ACHN (cell line): ENCODE results near the gene PADI3.

Source experiments
- DNase-seq: peaks from one replicate; pipeline ENCODE4 v3.0.0-alpha.2; 2015
- in situ Hi-C: cut with HindIII; loops from 2 replicates; pipeline ENCODE4 v1.10.0; 2017; ENCODE audit warnings: low sequenced_read_pairs, low pct_ligation_motif_present, low pct_unique_long_range_greater_than_20kb

Gene PADI3

GRCh38 chr1:17213148-17213781 is 35.6 kb upstream of the PADI3 start:
- DNase-seq = no peak
- in situ Hi-C loops = no loop called here

DNA sequence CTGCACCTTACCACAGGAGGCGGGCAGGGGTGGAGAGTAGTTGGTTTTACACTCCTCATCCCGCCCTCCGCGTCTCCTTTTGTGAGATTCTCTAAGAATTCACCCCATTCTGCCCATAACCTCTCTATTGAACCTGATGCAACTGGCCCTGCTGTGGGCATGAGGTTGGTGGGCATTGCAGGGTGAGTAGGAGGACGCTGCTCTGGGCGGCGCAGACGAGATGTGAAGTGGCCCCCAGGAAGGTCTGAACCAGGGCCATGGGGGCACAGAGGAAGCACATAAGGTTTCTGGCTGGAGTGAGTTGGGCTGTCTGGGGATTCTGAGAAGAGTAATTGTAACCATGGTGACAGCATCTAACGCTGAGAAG is 35.1 kb upstream of the PADI3 start:
- DNase-seq = no peak
- in situ Hi-C loops = no loop called here

DNA sequence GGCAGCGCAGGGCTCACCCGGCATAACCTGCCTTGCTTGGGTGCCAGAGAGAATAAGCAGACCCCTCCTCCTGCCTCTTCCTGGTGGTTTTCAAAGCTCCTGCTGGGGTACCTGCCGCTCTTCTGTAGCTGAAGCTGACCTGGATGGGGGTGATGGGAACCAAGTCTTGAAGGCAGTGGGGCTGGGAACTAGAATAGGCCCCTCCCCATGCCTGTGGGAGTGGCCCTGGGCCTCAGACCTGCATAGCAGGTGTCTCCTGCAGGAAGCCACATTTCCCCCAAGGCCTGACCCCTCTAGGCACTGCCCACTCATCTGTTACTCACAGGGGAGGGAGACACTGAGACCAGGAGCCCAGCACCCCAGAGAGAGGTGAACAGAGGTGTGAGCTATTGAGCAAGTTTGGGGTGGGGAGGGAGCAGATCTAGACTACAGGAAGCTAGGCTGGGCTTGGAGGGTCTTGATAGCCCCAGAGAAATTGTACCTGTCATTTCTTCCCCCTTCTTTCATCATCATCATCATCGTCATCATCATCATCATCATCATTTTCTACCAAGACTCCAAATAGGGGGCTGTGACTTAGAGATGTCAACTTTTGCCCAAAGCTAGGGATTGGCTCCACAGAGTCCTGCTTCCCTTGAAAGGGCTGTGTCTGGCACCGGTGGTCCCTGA is 33.9 kb upstream of the PADI3 start:
- in situ Hi-C loops = no loop called here
- no peak for DNase-seq

GRCh38 chr1:17215545-17215890 is 33.4 kb upstream of the PADI3 start:
- in situ Hi-C loops = no loop called here
- DNase-seq = no peak

GRCh38 chr1:17216078-17216477 is 32.8 kb upstream of the PADI3 start:
- in situ Hi-C loops = no loop called here
- no peak for DNase-seq

GRCh38 chr1:17217607-17218006 is 31.3 kb upstream of the PADI3 start:
- in situ Hi-C loops = no loop called here

GRCh38 chr1:17218939-17219338 is 30.0 kb upstream of the PADI3 start:
- no peak for DNase-seq
- in situ Hi-C loops = no loop called here

More at GRCh38 chr1:17217607-17218006, 31.3 kb upstream of the PADI3 start:
- DNase-seq = no peak

- in situ Hi-C loops = no loop called here
- no peak for DNase-seq
Observed at GRCh38 chr1:17220287-17220686, 28.6 kb upstream of the PADI3 start.

DNA sequence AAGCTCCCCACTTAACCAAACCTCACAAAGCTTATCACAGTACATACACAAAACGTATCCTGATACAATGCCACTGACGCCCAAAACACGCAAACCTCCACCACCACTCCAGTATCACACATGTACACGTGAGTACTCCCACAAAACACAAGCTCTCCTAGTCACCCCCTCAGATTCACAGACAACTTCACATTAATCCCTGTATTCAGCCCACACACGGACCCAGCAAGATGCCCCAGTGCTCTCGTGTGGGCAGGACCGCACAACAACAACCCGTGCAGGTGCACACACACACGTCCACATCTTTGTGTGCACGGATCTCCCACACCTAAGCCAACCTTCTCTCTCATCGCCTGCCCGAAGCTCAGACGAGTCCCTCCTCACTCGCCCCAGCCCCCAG is 26.3 kb upstream of the PADI3 start:
- in situ Hi-C loops = no loop called here
- no peak for DNase-seq

DNA sequence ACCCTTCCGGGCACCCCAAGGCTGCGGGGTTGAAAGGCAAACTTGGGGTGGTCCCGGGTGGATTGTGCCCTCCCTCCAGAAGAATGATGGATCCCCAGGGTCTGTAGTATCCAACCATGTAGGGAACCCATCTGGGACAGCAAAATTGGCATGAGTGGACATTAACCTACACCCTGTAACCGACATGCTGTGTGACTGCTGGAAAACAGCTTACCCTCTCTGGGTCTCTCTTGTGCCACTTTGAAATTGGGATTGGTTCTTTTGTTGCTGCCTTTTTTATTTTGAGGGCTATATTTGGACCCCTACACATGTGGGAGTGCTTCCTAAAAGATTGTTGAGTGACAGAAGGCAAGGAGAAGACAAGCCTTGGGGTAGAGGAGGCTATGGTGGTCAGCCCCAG is 24.5 kb upstream of the PADI3 start:
- DNase-seq = no peak
- in situ Hi-C loops = no loop called here

GRCh38 chr1:17225140-17225539 is 23.8 kb upstream of the PADI3 start:
- in situ Hi-C loops = no loop called here

GRCh38 chr1:17227358-17227915 is 21.5 kb upstream of the PADI3 start:
- in situ Hi-C loops = no loop called here
- no peak for DNase-seq

More at GRCh38 chr1:17225140-17225539, 23.8 kb upstream of the PADI3 start:
- DNase-seq = no peak

DNA sequence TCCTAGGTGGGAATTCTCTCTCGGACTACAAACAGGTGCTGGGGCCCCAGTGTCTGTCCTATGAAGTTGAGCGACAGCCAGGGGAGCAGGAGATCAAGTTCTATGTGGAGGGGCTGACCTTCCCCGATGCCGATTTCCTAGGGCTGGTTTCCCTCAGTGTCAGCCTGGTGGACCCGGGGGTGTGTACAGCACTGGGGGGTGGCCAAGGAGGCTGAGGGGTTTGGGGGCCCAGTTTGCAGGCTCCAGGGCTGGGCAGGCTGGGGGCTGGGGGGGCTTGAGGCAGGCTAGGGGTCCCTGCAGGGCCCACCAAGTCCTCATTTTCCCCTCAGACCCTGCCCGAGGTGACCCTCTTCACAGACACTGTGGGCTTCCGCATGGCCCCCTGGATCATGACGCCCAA is 20.3 kb upstream of the PADI3 start:
- no peak for DNase-seq
- in situ Hi-C loops = no loop called here

DNA sequence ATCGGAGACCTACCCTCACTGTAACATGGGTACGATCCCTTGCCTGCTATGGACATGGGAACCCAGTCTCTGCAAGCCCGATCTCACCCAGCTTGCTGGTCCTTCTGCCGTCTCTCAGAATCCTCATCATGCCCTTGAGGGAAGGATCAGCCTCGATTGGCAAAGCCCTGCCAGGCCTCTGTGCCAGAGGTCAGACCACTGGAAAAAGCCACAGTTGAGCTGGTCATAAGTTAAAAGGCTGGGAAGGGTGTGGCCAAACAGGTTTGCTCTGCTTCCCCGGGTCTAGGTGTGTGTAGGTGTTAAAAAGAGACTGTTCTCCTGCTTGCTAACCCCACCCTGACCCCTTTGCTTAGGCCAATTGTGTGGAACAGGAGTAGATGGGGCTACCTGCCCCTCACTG is 19.5 kb upstream of the PADI3 start:
- in situ Hi-C loops = no loop called here
- no peak for DNase-seq

- in situ Hi-C loops = no loop called here
- no peak for DNase-seq
Observed at GRCh38 chr1:17230106-17230505, 18.8 kb upstream of the PADI3 start.

DNA sequence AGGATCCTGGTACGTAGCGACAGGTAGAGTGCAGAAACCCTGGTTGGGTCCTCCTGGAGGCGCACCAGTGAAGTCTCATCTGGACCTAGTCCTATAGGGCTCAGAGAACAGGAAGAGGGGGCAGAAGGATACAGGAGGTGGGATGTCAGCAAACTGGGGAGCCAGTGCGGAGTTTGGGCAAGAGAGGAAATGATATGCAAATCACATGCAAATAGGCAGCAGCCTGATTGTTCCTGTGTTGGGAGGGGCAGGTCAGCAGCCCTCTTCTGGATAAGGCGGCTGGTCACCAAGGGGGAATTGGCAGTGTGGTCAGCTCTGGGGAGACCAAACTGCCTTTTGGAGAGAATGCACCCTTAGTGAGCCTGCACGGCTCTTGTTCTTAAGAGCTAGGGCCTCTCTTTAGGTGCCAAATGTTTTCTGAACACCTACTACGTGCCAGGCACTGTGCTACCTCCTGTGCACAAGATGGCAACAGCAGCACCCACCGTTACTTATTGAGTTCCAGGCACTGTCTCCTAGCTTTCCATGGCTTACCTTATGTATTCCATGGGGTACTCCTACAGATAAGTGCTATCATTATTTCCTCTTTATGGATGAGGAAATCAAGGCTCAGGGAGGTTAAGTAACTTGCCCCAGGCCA is 18.1 kb upstream of the PADI3 start:
- no peak for DNase-seq
- in situ Hi-C loops = no loop called here

DNA sequence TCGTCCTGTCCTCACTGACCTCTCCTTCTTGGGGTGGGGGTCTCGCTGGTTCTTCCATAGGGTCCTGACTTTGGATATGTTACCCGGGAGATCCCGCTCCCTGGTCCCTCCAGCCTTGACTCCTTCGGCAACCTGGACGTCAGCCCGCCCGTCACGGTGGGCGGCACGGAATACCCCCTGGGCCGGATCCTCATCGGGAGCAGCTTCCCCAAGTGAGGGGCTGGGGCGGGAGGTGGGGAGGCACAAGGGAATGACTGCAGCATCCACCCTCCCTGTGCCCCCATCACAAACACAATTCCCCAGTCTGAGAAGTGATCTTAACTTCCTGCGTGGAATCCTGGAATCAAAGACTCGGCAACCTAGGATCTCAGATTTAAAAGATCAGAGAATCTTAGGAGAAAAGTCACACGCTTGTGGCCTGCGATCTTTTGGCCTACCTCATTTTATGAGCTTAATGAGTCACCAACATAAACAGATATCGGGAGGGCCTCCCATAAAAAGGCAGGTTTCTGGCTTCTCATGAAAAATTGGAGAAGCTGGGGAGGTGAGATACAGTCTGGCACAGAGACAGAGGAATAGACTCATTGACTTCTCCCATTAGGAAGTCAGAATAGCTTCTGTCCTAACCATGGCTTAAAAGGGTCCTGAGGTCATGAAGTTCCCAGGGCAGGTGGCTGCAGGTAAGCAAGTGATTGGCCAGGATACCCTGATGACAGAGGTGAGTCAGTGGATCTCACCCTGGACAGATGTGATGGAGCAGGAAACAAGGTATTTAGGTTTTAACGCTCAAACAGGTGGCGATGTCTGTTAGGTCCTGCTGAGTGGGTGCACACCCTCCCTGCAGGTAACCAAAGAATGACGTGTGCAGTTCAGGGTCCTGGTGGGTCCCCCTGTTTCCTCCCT is 15.9 kb upstream of the PADI3 start:
- in situ Hi-C loops = no loop called here

DNA sequence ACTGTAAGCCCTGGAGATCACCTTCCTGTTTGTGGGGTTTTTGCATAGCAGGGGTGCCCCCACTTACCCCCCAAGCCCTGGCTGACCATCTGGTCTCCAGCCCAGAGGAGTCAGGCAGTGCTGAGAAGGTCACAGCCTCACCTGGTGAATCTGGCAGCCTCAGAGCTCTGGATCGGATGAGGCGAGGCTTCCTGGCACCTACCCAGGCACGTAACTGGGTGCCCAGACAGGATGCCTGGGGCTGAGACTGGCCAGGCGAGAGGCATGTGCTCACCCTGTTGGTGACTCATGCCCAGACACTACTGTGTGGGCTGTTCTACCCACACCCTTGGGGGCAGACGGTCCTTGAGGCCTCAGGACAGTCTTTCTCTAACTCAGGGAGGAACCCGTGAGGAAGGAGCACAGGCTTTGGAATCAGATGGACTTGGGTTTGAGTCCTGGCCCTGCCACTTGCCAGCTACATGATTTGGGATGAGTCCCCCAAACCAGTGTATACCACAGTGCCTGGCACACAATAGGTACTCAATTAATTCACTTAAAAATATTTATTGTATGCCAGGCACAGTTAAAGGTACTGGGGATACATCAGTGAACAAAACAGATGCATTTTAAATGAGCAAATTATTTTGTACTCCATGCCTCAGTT is 15.1 kb upstream of the PADI3 start:
- peak; percentile 96 for DNase-seq
- in situ Hi-C loops = no loop called here

More for the DNA sequence above, 15.9 kb upstream of the PADI3 start:
- DNase-seq = peak; percentile 94
